ENCODE data around the gene FAM174B.
A peak's percentile ranks its signal among the peaks of the same experiment; 100 is the strongest.

The FAM174B gene

GRCh38 chr15:92665100-92665555, 9.6 kb upstream of the FAM174B start:
- DNase-seq (ENCODE audit: low spot score) = no peak

- no peak for DNase-seq (ENCODE audit: low spot score)
These were observed 8.8 kb upstream of the FAM174B start for GRCh38 chr15:92664178-92664900.

GRCh38 chr15:92663250-92663951, 7.8 kb upstream of the FAM174B start:
- no peak for DNase-seq (ENCODE audit: low spot score)

- no peak for DNase-seq (ENCODE audit: low spot score)
These were observed 7.2 kb upstream of the FAM174B start for GRCh38 chr15:92662762-92663161.

- DNase-seq (ENCODE audit: low spot score) = no peak
These were observed 6.4 kb upstream of the FAM174B start for GRCh38 chr15:92661956-92662355.

GRCh38 chr15:92661069-92661468, 5.5 kb upstream of the FAM174B start:
- DNase-seq (ENCODE audit: low spot score) = no peak

- no peak for DNase-seq (ENCODE audit: low spot score)
These were observed 1.9 kb upstream of the FAM174B start for GRCh38 chr15:92657486-92657885.

GRCh38 chr15:92656089-92656488, 514 bp upstream of the FAM174B start:
- no peak for DNase-seq (ENCODE audit: low spot score)

GRCh38 chr15:92654662-92655061, 913 bp downstream of the FAM174B start:
- DNase-seq (ENCODE audit: low spot score) = no peak

- peak; percentile 61 for DNase-seq (ENCODE audit: low spot score)
These were observed 1.6 kb downstream of the FAM174B start for GRCh38 chr15:92653836-92654539.

GRCh38 chr15:92653366-92653765, 2.2 kb downstream of the FAM174B start:
- no peak for DNase-seq (ENCODE audit: low spot score)

- no peak for DNase-seq (ENCODE audit: low spot score)
These were observed 3.0 kb downstream of the FAM174B start for GRCh38 chr15:92652576-92652966.

- no peak for DNase-seq (ENCODE audit: low spot score)
These were observed 3.5 kb downstream of the FAM174B start for GRCh38 chr15:92651877-92652575.

GRCh38 chr15:92650966-92651365, 4.6 kb downstream of the FAM174B start:
- no peak for DNase-seq (ENCODE audit: low spot score)

GRCh38 chr15:92650256-92650655, 5.3 kb downstream of the FAM174B start:
- no peak for DNase-seq (ENCODE audit: low spot score)

GRCh38 chr15:92648190-92648875, 7.2 kb downstream of the FAM174B start:
- no peak for DNase-seq (ENCODE audit: low spot score)

GRCh38 chr15:92647467-92648163, 8.0 kb downstream of the FAM174B start:
- DNase-seq (ENCODE audit: low spot score) = no peak

GRCh38 chr15:92646216-92646615, 9.4 kb downstream of the FAM174B start:
- no peak for DNase-seq (ENCODE audit: low spot score)

- DNase-seq (ENCODE audit: low spot score) = no peak
These were observed 9.8 kb downstream of the FAM174B start for GRCh38 chr15:92645731-92646130.

GRCh38 chr15:92645051-92645631, 10.4 kb downstream of the FAM174B start:
- no peak for DNase-seq (ENCODE audit: low spot score)

All from SK-N-DZ (cell line).